ENCODE data around the gene BPNT1. TPM values are rescaled to one million over a fixed set of nuclear protein-coding genes. Genes with fewer than 3 reads are reported as not detected.
"Not testable (repeated sequence)": the region's sequence is repeated elsewhere in the genome, so short reads cannot be mapped to it uniquely, and the experiment has no call there.

BPNT1 gene
- 16.2 TPM for total RNA-seq
- long read RNA-seq, partial matches to known transcripts, result 0 of 8 reads
- long read RNA-seq, other reads (novel, unspliced or antisense), result 4 of 8 reads

GRCh38 chr1:220089650-220090556 is at the start of gene BPNT1:
Gene BPNT1, minus strand, starts transcription at chr1:220089788. Its CDS starts 9,942 bp downstream, at chr1:220079846.
- intact Hi-C loops (cut with DNase I), result loop anchor here (5.0 kb wide), 1 partner anchor 43 kb away; the partner anchor contains the start of gene EPRS1

DNA sequence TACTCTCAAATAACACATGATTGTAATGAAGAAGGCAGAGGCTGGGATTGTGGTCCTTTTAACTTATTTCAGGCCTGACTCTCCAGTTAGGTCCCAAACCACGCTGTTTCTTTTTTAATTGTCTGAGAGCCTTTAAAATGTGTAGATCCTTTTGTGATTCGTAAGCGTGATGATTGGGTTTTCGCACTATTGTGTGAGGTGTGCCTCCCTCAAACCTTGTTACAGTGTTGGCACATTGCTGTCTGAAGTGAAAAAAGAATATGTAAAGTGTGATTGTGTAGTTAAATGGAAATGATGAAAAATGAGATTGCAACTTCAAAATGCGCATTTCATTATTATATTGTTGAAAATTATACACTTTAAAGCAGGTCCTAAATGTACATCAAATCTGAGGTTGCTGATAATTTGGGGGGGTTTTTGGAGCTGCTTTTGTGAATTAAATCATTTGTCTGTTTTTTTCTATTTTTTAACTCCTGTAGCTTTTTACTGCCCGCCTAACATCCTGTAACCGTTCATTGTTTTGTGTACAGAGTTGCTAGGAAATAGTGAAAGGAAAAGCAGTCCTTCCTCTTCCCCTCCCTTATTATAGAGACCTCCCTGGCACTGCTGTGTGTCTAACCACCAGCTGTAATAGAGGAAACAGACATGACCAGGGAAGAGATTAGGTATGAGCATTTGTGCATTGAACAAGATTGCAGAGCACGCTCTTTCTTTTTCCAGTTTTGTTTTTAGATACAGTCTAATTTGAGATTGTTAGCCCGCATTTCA is 47.6 kb upstream of the BPNT1 start:
- no peak for DNase-seq (ENCODE audit: low spot score)
- intact Hi-C loops (cut with DNase I), result no loop called here

More at GRCh38 chr1:220089650-220090556, at the start of gene BPNT1:
- DNase-seq (ENCODE audit: low spot score), result peak; percentile 97

GRCh38 chr1:220135755-220136154 is 46.2 kb upstream of the BPNT1 start:
- DNase-seq (ENCODE audit: low spot score), result no peak
- intact Hi-C loops (cut with DNase I), result no loop called here

DNA sequence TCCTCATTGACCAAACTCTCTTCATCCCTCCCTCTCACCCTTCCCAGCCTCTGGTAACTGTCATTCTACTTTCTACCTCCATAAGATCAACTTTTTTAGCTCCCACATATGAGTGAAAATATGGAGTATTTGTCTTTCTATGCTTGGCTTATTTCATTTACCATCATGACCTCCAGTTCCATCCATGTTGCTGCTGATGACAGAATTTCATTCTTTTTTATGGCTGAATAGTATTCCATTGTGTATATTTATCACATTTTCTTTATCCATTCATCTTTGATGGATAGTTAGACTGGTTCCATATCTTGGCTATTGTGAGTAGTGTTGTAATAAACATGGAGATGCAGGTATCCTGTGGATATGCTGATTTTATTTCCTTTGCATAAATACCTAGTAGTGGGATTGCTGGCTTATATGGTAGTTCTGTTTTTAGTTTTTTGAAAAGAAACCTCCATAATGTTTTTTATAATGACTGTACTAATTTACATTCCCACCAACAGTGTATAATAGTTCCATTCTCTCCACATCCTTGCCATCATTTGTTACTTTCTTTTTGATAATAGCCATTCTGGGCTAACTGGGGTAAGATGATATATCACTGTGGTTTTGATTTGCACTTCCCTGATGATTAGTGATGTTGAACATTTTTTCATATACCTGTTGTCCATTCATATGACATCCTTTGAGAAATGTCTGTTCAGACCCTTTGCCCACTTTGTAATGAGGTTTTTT is 40.1 kb upstream of the BPNT1 start:
- no peak for DNase-seq (ENCODE audit: low spot score)
- intact Hi-C loops (cut with DNase I), result no loop called here

DNA sequence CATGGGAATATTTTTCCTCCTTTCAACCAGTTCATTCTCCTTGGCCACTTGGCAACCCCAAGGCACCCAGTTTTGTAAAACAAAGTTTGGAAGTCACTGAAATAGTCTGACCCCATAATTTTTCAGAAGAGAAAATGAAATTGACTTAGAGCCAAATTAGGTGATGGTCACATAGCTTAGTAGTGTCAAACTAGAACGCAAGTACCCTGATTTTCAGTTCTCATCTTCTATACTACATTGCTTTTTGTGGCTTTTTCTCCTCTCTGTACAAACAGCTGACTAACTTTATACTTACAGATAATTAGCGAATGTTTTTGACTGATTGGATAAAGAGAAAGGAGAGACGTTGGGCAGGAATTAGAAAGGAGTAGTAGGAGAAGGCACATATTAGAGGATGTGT is 37.5 kb upstream of the BPNT1 start:
- intact Hi-C loops (cut with DNase I), result no loop called here
- no peak for DNase-seq (ENCODE audit: low spot score)

- intact Hi-C loops (cut with DNase I), result no loop called here
- DNase-seq (ENCODE audit: low spot score), result no peak
These were observed 35.0 kb upstream of the BPNT1 start for GRCh38 chr1:220124542-220124941.

DNA sequence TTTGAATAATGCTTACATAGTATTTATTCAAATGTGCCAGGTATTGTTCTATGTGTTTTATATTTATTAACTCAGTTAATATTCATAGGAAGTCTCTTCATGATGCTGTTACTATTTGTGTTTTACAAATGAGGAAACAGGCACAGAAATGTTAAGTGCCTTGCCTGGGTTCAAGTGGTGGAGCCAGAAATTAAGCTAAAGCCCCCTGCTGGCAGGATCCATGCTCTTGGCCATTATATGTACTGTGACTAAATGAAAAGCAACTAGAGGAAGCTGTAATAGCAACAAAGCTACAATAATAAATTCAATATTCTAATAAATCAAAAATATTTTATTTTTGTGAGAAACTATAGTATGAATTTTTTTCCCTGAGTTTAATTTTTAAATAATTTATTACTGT is 34.3 kb upstream of the BPNT1 start:
- DNase-seq (ENCODE audit: low spot score), result no peak
- intact Hi-C loops (cut with DNase I), result no loop called here

- intact Hi-C loops (cut with DNase I), result no loop called here
- DNase-seq (ENCODE audit: low spot score), result no peak
These were observed 33.5 kb upstream of the BPNT1 start for GRCh38 chr1:220123066-220123465.

DNA sequence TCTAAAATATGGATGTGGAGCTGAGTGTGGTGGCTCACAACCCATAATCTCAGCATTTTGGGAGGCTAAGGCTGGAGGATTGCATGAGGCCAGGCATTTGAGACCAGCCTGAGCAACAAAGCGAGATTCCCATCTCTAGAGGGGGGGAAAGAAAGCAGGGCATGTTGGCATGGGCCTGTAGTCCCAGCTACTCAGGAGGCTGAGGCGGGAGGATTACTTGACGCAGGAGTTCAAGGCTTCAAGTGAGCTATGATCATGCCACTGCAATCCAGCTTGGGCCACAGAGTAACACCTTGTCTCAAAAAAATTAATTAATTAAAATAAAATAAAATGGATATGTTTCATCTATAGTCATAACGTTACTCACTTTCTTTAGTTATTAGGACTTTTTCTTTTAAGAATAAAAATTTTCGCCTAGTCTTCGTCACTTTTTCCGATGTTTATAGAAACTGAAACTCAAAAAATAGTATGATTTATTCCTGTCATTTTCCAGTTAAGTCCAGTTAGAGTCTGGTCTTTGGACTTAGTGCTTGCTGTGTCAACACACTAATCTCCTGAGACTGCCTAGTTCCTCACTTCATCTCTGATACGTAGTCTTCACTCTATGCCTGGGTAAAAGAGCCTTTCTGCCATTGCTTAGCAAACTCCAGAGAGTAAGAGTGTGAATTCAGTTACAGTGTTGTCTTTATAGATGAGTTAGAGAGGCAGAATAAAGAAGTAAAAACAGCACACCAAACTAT is 32.4 kb upstream of the BPNT1 start:
- intact Hi-C loops (cut with DNase I), result no loop called here

GRCh38 chr1:220119043-220119512 is 29.5 kb upstream of the BPNT1 start:
- no peak for DNase-seq (ENCODE audit: low spot score)
- intact Hi-C loops (cut with DNase I), result no loop called here

More for the DNA sequence above, 32.4 kb upstream of the BPNT1 start:
- no peak for DNase-seq (ENCODE audit: low spot score)

- intact Hi-C loops (cut with DNase I), result no loop called here
- no peak for DNase-seq (ENCODE audit: low spot score)
These were observed 23.6 kb upstream of the BPNT1 start for GRCh38 chr1:220113136-220113695.

DNA sequence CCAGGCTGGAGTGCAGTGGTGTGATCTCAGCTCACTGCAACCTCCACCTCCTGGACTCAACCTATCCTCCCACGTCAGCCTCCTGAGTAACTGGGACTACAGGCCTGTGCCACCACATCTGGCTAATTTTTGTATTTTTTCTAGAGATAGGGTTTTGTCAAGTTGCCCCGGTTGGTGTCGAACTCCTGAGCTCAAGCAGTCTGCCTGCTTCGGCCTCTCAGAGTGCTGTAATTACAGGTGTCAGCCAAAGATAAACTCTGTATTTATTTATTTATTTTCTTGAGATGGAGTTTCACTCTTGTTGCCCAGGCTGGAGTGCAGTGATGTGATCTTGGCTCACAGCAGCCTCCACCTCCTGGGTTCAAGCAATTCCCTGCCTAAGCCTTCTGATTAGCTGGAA is 23.0 kb upstream of the BPNT1 start:
- DNase-seq (ENCODE audit: low spot score); intact Hi-C loops (cut with DNase I): not testable (repeated sequence)

DNA sequence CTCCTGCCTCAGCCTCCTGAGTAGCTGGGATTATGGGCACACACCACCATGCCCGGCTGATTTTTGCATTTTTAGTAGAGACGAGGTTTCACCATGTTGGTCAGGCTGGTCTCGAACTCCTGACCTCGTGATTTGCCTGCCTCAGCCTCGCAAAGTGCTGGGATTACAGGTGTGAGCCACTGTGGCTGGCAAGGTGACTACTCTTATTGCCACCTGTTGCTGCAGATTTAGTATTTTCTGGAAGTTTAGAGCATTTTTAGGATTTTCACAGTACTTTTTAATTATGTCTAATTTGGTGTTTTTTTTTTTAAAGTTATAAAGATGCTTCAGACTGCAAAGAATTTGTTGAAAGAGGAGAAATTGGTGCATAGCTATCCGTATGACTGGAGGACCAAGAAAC is 20.9 kb upstream of the BPNT1 start:
- intact Hi-C loops (cut with DNase I); DNase-seq (ENCODE audit: low spot score): not testable (repeated sequence)

DNA sequence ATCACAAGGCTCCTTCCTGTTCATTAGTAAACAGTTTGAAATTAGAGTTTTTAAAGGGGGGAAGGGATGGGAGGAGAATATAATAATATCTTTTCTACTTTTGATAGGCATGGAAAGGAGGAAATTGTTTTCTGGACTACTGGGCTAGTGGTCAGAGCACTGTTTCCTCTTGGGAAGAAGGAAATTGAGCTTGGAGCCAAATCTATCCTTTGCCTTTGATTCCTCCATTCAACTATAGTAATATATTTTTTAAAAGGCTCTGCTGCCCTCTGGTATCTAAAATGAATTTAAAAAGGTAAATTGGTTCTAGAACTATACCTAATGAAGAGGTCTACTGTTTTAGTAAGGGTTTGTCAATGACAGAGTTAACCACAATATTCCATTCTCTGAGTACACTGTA is 10.2 kb upstream of the BPNT1 start:
- intact Hi-C loops (cut with DNase I), result no loop called here
- DNase-seq (ENCODE audit: low spot score), result no peak

- peak; percentile 94 for DNase-seq (ENCODE audit: low spot score)
- intact Hi-C loops (cut with DNase I), result loop anchor here (5.0 kb wide), 1 partner anchor 47 kb away; the partner anchor contains the start of gene EPRS1
These were observed 4.7 kb upstream of the BPNT1 start, which contains the start of gene IARS2 for GRCh38 chr1:220094016-220094911. Gene IARS2, plus strand, starts transcription at chr1:220094132. Its CDS starts 85 bp downstream, at chr1:220094217.

- DNase-seq (ENCODE audit: low spot score), result no peak
- intact Hi-C loops (cut with DNase I), result loop anchor here (5.0 kb wide), 1 partner anchor 46 kb away; the partner anchor contains the start of gene EPRS1
These were observed 3.9 kb upstream of the BPNT1 start for GRCh38 chr1:220093361-220094015.

DNA sequence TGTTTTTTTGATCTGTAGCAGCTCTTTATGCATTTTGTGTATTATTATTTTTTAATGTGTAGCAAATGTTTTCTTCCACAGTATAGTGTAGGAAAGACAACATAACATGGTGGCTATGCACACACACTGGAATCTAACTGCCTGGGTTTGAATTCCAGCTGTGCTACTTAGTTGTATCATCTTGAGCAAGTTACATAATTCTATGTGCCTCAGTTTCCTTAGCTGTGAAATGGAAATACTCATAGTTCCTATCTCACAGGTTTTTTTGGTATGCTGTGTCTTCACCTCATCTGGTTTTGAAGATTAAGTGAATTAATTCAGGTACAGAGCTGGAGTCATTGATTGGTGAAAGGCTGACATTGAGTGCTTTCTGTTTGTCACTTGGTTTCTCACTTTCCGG is 3.1 kb upstream of the BPNT1 start:
- DNase-seq (ENCODE audit: low spot score), result no peak
- intact Hi-C loops (cut with DNase I), result loop anchor here (5.0 kb wide), 1 partner anchor 45 kb away; the partner anchor contains the start of gene EPRS1

All from cardiac septum (tissue), 1 donor.